Activated CD8-positive, alpha-beta memory T cell treated with anti-CD3 and anti-CD28 coated beads for 48 hours (primary cell): ENCODE measurements around the gene TACC2.

Experiments
- DNase-seq, 3 experiments: peaks; one replicate each; pipeline ENCODE4 v3.0.0-alpha.2; 2020; ENCODE audit warnings: low read depth in 2 of 3, low spot score in 2 of 3

Gene TACC2

GRCh38 chr10:122213766-122214165, 224.8 kb downstream of the TACC2 start:
- no peak for DNase-seq

- no peak for DNase-seq
Observed at GRCh38 chr10:122216047-122216446, 227.1 kb downstream of the TACC2 start.

DNA sequence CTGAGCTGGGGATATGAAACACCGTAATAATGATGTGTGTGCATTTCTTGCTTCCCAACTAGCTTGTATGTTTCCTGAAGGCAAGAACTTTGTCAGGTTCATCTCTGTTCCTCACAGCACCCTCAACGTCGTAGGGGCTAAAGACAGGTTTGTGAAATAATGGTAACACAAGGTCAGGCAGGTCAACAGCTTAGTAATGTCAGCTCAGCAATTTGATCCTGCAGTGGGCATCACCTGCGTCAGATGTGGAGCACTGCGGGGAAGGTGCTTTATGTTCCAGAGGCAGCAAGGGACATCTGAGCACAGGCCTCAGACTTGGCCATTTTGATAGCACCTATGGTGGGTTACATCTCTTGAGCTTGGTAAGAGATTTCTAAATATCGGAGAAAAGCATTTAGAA, 230.4 kb downstream of the TACC2 start:
- DNase-seq: no peak

DNA sequence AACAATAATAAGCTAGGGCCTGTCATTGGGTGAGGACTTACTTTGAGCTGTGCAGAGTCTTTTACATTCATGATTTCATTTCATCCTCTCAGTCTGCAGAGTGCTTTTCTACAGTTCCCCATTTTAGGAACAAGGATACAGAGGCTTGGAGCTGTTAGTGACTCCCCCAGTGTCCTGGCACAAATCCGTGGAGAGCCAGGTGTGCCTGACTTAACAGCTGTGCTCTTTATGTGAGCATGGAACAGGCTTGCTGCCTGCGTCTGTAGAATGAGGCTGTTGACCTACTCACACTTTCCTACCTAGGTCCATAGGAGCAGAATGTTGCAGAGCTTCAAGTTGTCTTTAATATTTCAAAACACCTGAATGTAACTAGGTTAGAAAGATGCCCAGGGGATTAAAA, 231.8 kb downstream of the TACC2 start:
- no peak for DNase-seq

GRCh38 chr10:122221958-122222357, 233.0 kb downstream of the TACC2 start:
- DNase-seq: no peak

- no peak for DNase-seq
Observed at GRCh38 chr10:122222638-122223037, 233.7 kb downstream of the TACC2 start.

GRCh38 chr10:122224159-122224558, 235.2 kb downstream of the TACC2 start:
- no peak for DNase-seq

GRCh38 chr10:122225330-122225729, 236.4 kb downstream of the TACC2 start:
- no peak for DNase-seq

GRCh38 chr10:122227754-122228153, 238.8 kb downstream of the TACC2 start:
- no peak for DNase-seq

GRCh38 chr10:122229666-122230065, 240.7 kb downstream of the TACC2 start:
- DNase-seq: no peak

DNA sequence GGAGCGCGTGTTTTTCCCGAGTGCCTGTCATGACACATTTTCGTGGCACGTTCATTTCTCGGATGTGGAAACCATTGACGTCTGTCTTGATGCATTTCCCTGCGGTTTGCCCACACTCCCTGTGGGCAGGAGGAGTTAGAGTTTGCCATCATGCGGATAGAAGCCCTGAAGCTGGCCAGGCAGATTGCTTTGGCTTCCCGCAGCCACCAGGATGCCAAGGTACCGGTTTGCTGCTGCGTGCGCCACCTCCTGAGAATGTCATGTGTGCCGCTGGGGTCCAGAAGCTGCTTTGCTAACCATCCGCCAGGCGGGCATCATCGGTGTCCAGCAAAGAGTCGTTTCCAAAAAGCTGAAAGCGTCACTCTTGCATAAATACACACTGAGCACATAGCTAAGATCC, 241.3 kb downstream of the TACC2 start:
- no peak for DNase-seq

DNA sequence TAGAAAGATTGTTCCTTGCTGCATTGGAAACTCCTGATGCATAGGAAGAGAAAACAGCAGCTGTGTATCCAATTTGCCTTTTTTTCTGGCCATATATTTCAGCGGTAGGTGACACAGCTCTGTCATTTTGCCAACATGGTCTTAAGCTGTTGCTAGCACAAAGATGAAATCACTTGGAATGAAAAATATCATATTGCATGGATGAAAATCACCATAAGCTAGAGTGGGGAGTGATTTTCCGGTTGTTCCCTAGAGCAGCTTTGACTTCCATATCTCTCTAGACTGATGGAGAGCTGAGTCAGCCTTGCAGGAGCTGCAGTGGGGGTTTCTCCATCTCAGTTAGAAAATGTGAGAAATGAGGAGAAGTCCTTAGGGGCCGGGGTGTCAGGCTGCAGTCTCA, 243.8 kb downstream of the TACC2 start:
- no peak for DNase-seq

DNA sequence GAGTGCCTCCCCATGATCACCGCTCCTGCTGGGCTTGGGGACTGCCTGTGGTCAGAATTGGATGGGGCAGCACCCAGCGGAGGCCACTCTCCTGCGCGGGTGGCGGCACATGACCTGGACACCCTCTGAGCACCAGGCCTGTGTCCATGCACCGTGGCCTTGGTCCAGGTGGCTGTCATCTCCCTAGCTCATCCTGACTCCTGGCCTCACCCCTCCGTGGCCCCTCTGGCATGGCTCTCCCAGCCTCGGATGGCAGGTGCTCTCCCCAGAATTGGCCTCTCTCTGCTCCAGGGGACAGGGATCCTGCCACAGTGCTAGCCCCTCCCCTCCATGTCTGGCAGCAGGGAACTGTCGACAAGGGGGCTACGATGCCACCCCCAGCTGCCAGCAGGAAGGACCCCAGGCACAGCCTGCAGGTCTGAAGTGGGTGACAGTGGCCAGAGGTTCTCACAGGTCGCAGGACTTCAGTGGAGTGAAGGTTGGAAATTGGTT, 244.9 kb downstream of the TACC2 start:
- DNase-seq: no peak

DNA sequence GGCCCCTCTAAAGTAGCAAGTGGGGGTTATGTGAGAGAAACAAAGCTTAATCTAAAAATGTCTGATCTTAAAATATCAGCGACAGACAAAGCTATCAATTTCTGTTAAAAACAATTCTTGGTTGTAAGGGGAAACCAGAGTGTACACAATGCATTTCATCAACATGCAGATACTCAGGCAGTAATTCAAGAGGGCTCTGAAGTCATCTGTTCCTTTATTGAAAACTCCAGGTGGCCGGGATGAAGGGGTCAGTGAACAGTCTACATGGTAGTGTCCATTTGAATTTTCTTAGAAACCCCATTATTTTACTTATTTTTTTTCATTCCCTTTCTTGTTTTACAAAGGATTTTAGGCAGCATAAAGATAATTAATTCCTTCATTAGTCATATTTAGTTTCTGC, 245.5 kb downstream of the TACC2 start:
- DNase-seq: no peak

DNA sequence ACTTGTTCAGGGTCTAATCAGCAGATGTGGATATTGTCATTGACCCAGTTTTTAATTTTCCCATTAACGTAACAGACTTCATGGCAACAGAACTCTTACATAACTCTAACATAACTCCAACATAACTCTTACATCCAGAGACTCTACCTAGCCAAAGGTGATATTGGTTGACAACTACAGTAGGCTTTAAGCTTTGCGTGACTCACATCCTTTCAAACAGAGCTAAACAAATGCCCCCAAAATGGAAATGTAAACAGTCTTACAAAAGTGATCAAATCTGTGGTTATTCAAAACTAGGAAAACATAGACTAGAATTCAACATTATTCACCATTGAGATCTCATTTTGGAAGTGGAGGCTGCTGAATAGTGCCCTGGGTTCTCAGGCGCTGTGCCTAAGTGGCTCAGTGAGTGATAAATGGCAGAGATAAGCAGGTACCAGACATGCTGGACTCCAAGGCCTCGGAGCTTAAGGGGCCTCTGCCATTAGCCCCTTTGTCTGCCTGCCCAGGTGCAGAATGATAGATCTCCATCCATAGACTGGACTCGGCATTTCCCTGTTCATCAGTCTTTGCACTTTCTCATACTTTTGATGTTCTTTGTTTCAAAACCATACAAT, 247.8 kb downstream of the TACC2 start:
- DNase-seq: no peak

GRCh38 chr10:122237331-122237990, 248.5 kb downstream of the TACC2 start:
- no peak for DNase-seq

- DNase-seq: no peak
Observed at GRCh38 chr10:122239578-122240257, 250.8 kb downstream of the TACC2 start.

GRCh38 chr10:122240401-122240800, 251.4 kb downstream of the TACC2 start:
- DNase-seq: no peak

GRCh38 chr10:122241836-122242235, 252.9 kb downstream of the TACC2 start:
- no peak for DNase-seq

DNA sequence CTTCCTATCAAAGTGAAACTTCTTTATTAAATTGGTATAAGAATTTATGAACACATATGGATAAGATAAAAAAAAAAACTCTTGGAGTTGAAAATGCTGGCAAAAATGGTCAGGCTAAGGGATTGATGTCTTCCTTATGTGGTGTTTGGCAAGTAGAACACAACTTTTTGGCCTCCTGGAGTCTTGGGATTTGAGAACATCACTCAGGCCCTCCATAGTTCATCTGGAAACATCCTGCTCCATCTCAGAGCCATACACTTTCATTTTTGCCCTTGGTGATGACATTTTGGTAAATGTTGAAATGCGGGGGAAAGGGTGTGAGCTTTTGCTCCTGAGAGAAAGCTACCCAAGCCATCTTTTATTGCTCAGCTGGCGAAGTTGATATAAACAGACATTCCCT, 254.6 kb downstream of the TACC2 start:
- no peak for DNase-seq

DNA sequence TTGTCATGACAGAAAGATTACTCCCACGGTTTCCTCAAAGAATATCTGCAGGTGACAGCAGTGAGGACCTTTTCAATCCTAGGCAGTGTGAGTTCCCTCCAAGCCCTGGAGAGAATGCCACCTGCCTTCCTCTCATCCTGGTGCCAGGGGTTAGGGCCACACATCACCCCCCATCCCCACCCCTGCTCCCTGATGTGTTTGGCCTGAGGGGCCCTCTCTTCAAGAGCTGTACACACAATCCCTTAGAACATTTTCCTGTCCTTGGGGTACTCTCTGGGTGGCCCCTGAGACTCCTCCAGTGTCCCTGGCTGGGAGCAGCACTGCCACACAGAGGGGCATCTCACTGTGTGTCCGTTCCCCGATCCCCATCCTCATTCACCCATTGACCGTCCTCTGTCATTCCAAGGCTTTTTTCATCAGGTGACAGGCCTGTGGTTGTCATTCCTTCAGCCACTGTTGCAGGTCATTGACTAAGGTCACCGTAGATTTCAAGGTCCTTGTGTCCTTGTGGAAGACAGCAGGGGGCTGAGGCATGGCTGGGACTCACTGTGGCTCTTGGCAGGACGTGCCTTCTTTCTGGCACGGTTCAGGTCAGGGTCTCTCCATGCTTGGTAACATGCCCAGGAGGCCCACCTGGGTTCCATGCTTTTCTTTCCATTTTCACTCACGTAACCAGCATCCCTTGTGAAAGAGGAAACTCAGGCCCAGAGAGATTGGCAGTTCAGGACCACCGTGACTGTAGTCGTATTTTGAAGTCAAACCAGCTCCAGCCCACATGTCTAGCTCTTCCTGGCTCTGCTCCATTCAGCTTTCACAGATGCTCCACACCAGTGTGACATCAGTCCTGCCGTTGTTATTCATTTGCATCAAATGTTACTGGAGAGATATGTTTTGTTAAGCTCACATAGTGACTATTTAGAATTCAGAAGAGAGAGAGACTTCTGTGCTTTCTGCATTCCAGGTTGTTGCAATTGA, 255.3 kb downstream of the TACC2 start:
- DNase-seq: no peak
